ENCODE data around the gene CASP2.

DNA sequence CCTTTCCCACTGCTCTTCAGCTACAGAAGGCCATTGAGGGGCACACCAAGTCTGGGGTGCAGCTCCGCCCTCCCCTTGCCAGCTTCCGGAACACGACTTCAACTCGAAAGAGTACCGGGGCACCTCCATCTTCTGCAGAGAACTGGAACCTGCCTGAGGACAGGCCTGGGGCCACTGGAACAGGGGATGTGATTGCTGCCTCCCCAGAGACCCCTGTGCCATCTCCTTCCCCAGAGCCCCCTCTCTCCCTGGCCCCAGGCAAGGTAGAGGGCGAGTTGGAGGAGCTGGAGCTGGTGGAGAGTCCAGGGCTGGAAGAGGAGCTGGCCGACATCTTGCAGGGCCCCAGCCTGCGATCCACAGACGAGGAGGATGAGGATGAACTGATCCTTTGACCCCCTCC lies 63.4 kb downstream of the CASP2 start:
- TF ChIP-seq, protein P1, sequence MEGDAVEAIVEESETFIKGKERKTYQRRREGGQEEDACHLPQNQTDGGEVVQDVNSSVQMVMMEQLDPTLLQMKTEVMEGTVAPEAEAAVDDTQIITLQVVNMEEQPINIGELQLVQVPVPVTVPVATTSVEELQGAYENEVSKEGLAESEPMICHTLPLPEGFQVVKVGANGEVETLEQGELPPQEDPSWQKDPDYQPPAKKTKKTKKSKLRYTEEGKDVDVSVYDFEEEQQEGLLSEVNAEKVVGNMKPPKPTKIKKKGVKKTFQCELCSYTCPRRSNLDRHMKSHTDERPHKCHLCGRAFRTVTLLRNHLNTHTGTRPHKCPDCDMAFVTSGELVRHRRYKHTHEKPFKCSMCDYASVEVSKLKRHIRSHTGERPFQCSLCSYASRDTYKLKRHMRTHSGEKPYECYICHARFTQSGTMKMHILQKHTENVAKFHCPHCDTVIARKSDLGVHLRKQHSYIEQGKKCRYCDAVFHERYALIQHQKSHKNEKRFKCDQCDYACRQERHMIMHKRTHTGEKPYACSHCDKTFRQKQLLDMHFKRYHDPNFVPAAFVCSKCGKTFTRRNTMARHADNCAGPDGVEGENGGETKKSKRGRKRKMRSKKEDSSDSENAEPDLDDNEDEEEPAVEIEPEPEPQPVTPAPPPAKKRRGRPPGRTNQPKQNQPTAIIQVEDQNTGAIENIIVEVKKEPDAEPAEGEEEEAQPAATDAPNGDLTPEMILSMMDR (IDR thresholded peaks at IDR 0.05; ENCODE audit: insufficient read depth, low read length, poor library complexity, severe bottlenecking) = no peak
- TF ChIP-seq EZH2phosphoT487 (conservative IDR thresholded peaks at IDR 0.05; ENCODE audit: low read length) = no peak

Data from SU-DHL-6 (cell line).